ENCODE results near the gene CXCL13.
A peak's percentile ranks its signal among the peaks of the same experiment; 100 is the strongest.
"Not testable (repeated sequence)": the region's sequence is repeated elsewhere in the genome, so short reads cannot be mapped to it uniquely, and the experiment has no call there.

CXCL13 gene, protein sequence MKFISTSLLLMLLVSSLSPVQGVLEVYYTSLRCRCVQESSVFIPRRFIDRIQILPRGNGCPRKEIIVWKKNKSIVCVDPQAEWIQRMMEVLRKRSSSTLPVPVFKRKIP

DNA sequence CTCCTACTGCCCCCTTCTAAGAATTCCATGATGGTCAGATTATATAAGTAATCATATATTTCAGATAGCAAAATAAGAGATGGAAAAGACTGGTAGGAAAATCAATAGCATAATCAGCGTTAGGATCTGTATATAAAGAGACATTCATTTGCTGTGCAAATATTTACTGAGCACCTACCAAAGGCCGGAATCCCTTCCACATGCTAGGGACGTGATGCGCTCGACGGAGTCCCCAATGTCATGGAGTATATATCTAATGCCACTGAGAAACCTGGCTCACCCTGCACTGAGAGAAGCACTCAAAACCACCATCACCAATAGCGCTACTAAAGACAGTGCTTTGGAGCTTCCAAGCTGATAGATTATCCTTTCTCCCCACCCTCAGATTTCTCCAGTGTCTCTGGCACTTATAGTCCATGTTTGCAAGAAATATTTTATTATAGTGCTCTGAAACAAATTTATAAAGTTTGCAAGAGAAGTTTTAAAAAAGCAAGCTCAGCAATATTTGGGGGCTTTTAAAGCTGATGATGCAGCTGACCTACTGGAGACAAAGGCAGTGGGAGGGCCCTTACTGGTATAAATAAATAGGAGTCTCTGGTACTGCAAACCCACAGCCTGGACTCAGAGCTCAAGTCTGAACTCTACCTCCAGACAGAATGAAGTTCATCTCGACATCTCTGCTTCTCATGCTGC is at the start of gene CXCL13:
Gene CXCL13 (plus strand): TSS at position 611 of the 693 bp plus-strand sequence. CDS start 46 bp downstream, at position 657.
- no peak for DNase-seq (ENCODE audit: low read depth, low spot score)

- DNase-seq (ENCODE audit: low read depth, low spot score) = no peak
These were observed 45.5 kb upstream of the CXCL13 start for GRCh38 chr4:77560170-77560569.

DNA sequence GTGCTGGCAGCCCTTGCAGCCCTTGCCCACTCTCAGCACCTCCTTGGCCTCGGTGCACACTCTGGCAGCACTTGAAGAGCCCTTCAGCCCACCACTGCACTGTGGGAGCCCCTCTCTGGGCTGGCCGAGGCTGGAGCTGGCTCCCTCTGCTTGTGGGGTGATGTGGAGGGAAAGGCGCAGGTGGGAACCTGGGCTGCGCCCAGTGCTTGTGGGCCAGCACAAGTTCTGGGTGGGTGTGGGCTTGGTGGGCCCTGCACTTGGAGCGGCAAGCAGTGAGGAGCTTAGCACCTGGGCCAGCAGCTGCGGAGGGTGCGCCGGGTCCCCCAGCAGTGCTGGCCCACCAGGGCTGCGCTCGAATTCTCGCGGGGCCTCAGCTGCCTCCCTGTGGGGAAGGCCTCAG is 43.9 kb upstream of the CXCL13 start:
- DNase-seq (ENCODE audit: low read depth, low spot score) = not testable (repeated sequence)

GRCh38 chr4:77564231-77564630 is 41.4 kb upstream of the CXCL13 start:
- DNase-seq (ENCODE audit: low read depth, low spot score) = no peak

- DNase-seq (ENCODE audit: low read depth, low spot score) = no peak
These were observed 39.5 kb upstream of the CXCL13 start for GRCh38 chr4:77566148-77566547.

DNA sequence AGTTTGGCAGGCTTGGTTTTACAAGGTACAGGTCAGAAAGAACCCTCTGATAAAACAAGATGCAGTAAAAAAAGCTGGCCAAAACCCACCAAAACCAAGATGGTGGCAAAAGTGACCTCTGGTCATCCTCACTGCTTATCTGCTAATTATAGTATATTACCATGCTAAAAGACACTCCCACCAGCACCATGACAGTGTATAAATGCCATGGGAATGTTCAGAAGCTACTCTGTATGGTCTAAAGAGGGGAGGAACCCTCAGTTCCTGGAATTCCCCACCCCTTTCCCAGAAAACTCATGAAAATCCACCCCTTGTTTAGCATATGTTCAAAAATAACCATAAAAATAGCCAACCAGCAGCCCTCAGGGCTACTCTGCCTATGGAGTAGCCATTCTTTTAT is 38.1 kb upstream of the CXCL13 start:
- DNase-seq (ENCODE audit: low read depth, low spot score) = no peak

- DNase-seq (ENCODE audit: low read depth, low spot score) = not testable (repeated sequence)
These were observed 35.0 kb upstream of the CXCL13 start for GRCh38 chr4:77570508-77571214.

DNA sequence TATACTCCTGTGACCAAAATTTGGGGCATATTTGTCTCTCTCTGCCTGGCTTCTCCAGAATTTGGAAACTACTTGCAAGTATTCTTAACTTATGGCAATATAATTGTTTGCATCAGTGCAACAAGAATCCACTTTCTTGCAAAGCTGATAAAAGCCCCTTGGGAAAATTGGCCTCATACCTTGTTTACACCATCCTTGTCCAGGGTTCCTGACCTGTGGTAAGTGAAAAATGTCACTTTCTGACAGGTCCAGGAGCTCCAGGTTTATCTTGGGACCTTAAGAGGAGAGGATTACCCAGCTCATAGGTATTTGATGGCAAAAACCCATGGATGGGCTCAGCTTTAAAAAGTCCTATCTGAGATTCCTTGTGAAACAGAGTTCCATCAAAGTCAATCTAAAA is 29.3 kb upstream of the CXCL13 start:
- no peak for DNase-seq (ENCODE audit: low read depth, low spot score)

- no peak for DNase-seq (ENCODE audit: low read depth, low spot score)
These were observed 27.5 kb upstream of the CXCL13 start for GRCh38 chr4:77578145-77578544.

GRCh38 chr4:77579406-77580076 is 26.1 kb upstream of the CXCL13 start:
- no peak for DNase-seq (ENCODE audit: low read depth, low spot score)

DNA sequence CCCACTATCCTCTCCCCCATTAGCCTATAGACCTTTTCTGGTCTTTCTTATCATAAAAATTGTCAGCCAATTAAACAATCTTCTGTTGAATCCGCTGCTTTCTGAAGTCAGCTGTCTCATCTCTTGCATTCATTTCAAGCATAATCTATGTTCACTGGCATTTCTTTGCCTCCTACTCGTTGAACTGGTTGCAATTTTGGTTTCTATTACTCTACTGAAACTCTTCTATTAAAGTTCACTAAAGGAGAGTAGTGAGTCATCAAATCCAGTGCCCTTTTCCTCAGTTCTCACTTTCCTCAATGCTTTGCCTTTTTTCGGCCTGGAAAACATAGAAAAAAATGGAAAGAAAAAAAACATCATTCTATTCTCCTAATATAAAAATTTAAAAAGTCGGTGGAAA is 23.9 kb upstream of the CXCL13 start:
- no peak for DNase-seq (ENCODE audit: low read depth, low spot score)

- DNase-seq (ENCODE audit: low read depth, low spot score) = no peak
These were observed 23.5 kb upstream of the CXCL13 start for GRCh38 chr4:77582156-77582555.

DNA sequence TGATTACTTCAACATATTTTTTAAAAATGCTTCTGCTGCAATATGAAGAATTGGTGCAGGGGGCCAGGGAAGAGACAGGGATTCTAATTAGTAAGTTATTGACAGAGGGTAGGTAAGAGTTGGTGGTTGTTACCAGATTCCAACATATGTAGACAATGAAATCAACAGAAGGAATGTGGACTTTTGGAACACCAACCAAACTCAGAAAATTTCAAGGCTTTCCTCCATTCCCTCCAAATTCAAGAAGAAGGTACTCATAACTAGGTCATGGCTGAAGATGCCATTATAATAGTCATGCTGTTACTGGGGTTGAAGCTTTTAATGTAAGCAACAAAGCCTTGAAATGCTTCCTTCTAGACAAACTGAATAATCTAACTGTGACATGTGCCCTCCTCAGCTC is 22.9 kb upstream of the CXCL13 start:
- no peak for DNase-seq (ENCODE audit: low read depth, low spot score)

DNA sequence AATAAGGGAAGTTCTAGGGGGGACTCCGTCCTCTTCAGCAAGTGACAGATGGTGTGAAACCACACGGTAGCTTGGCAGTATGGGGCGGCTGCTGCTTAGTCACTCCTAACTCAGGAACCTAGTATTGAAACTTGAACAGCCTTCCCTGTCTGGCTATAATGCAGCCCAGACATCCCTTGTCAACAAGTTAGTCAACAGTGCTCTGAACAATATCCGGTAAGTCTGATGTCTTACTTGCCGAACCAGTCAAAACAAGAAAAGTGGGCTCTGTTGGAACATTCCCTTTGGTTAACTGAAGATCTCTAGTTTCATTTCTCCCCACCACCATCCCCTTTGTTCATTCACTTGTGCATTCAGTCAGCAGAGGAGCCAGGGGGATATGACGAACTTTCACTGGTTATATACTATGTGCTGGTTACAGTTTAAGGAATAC is 18.7 kb upstream of the CXCL13 start:
- no peak for DNase-seq (ENCODE audit: low read depth, low spot score)

DNA sequence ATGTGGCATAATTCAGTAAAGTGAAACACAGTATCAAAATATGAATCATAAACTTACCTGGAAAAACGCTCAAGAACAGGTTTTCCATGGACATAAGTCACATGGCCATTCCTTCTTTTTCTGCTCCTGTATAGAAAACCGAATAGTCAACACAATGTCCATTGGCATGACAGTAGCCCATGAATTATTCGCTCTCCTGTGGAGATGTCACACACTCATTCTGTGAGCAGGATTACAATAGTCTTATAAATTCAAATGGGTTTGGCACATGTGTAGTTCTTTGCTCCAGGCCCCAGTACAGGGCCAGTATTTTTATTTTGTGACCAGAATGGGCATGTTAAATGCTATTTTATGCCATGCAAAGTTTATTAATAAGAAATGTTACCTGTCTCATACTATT is 15.1 kb upstream of the CXCL13 start:
- DNase-seq (ENCODE audit: low read depth, low spot score) = no peak

GRCh38 chr4:77591532-77591931 is 14.1 kb upstream of the CXCL13 start:
- no peak for DNase-seq (ENCODE audit: low read depth, low spot score)

DNA sequence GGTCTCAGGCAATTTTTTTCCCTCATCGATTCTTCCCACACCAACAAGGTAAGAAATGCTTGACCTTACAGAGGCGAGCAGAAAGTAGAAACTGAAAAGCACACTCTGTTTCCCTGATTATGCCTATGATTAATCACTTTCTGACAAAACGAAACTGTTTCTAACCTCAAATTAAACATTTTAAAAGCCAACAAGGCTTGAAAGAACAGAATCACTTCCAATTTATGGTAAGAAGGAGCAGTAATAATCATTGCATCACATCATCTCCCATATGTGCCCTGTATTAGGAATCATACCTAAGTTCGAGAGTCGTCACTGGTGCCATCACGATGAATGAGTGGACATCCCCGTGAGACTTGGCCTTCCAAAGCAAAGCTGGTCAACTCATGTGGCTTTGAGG is 12.5 kb upstream of the CXCL13 start:
- no peak for DNase-seq (ENCODE audit: low read depth, low spot score)

- DNase-seq (ENCODE audit: low read depth, low spot score) = no peak
These were observed 11.6 kb upstream of the CXCL13 start for GRCh38 chr4:77593993-77594392.

GRCh38 chr4:77595364-77595973 is 10.2 kb upstream of the CXCL13 start:
- no peak for DNase-seq (ENCODE audit: low read depth, low spot score)

GRCh38 chr4:77599378-77599777 is 6.2 kb upstream of the CXCL13 start:
- peak; percentile 30 for DNase-seq (ENCODE audit: low read depth, low spot score)

DNA sequence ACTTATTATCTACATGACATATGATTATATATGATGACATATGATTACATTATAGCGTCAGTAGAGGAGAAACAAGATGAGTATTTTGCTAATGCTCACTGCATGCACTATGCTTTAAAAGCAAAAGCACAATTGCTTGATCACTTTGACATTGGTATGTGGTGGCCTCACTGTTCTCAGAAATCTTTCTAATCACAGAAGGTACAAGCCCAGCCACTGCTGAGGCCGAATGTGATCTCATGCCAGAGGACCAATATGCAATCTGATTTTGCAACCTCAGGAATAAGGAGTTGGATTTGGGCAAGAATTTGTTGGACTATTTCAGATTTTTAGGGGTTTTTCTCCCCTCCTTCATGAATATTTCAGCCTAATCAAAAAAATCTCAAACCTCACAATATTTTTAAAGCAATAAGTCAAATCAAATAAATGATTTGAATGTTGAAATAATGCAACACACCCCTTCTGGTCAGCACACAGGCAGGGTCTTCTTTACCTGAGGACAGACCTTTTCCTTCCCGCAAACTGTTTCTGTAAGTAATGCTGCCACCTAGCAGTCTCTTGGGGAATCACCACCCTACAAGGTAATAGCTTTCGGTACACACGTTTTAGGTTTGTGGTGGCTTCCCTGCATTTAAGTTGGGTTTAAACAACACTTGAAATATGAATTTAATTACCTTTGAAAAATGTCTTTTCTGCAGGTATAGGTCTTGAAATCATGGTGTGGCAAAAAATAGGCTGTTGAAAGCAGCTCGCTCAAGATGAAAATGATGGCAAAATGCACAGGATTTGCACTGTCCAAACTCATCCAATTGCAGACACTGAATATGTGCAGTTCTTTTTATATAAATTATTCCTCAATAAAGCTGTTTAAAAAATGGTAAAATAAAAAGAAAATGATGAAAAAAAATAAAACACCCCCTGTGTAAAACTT is 4.8 kb upstream of the CXCL13 start:
- no peak for DNase-seq (ENCODE audit: low read depth, low spot score)

Measured in iPS DF 19.7 (cell line).